IgD-negative memory B cell (primary cell): ENCODE measurements around the gene LILRB5. TPM values are rescaled to one million over a fixed set of nuclear protein-coding genes. Genes with fewer than 3 reads are reported as not detected.
A peak's percentile ranks its signal among the peaks of the same experiment; 100 is the strongest.
"Not testable (repeated sequence)": the region's sequence is repeated elsewhere in the genome, so short reads cannot be mapped to it uniquely, and the experiment has no call there.

ENCODE experiments used
- H3K27ac Mint-ChIP-seq, 3 donors: one replicate each; pipeline ENCODE4 v1.8.0; 2020 to 2022; ENCODE audit warnings: mild to moderate bottlenecking in 3 of 3, mixed read lengths in 3 of 3, moderate library complexity in 1 of 3
- H3K27me3 Mint-ChIP-seq: one replicate; pipeline ENCODE4 v1.8.0; 2021; ENCODE audit warnings: mixed read lengths
- H3K36me3 Mint-ChIP-seq: one replicate; pipeline ENCODE4 v1.8.0; 2020; ENCODE audit warnings: mild to moderate bottlenecking, mixed read lengths
- H3K4me1 Mint-ChIP-seq, 3 donors: one replicate each; pipeline ENCODE4 v1.8.0; 2020 to 2022; ENCODE audit warnings: mixed read lengths in 3 of 3, mild to moderate bottlenecking in 1 of 3
- H3K4me3 Mint-ChIP-seq, 4 donors: one replicate each; pipeline ENCODE4 v1.8.0; 2020 to 2022; ENCODE audit warnings: mild to moderate bottlenecking in 4 of 4, mixed read lengths in 4 of 4, moderate library complexity in 3 of 4
- H3K9me3 Mint-ChIP-seq, 3 donors: one replicate each; pipeline ENCODE4 v1.8.0; 2020 to 2021; ENCODE audit warnings: mixed read lengths in 3 of 3, mild to moderate bottlenecking in 1 of 3
- polyA plus RNA-seq: library from polyadenylated mRNA; unstranded; fragments of 300-500 nt; fragmentation: Illumina TruSeq; gene quantifications from one replicate; pipeline ENCODE4 v1.2.3, GENCODE V29; 2021

LILRB5 gene
- polyA plus RNA-seq, 1 donor from 2014 or later = not detected

GRCh38 chr19:54218960-54219661 lies 38.0 kb downstream of the LILRB5 start:
- no peaks in the 10 kb centered on the region for H3K36me3 Mint-ChIP-seq
- peaks cover 0 to 4% (median 3%) of the 10 kb centered on the region in 3 donors for H3K4me1 Mint-ChIP-seq
- peaks cover 0 to 1% (median 1%) of the 10 kb centered on the region in 3 donors for H3K9me3 Mint-ChIP-seq
- H3K27me3 Mint-ChIP-seq = peaks cover 13% of the 10 kb centered on the region
- H3K27ac Mint-ChIP-seq = no peak overlapping the region
- no peak overlapping the region for H3K4me3 Mint-ChIP-seq

GRCh38 chr19:54218259-54218658 lies 38.8 kb downstream of the LILRB5 start:
- no peak overlapping the region for H3K4me3 Mint-ChIP-seq
- peaks cover 0 to 2% (median 1%) of the 10 kb centered on the region in 3 donors for H3K4me1 Mint-ChIP-seq
- H3K27ac Mint-ChIP-seq = no peak overlapping the region
- H3K36me3 Mint-ChIP-seq = no peaks in the 10 kb centered on the region
- peaks cover 0 to 3% (median 1%) of the 10 kb centered on the region in 3 donors for H3K9me3 Mint-ChIP-seq
- H3K27me3 Mint-ChIP-seq = peaks cover 6% of the 10 kb centered on the region

DNA sequence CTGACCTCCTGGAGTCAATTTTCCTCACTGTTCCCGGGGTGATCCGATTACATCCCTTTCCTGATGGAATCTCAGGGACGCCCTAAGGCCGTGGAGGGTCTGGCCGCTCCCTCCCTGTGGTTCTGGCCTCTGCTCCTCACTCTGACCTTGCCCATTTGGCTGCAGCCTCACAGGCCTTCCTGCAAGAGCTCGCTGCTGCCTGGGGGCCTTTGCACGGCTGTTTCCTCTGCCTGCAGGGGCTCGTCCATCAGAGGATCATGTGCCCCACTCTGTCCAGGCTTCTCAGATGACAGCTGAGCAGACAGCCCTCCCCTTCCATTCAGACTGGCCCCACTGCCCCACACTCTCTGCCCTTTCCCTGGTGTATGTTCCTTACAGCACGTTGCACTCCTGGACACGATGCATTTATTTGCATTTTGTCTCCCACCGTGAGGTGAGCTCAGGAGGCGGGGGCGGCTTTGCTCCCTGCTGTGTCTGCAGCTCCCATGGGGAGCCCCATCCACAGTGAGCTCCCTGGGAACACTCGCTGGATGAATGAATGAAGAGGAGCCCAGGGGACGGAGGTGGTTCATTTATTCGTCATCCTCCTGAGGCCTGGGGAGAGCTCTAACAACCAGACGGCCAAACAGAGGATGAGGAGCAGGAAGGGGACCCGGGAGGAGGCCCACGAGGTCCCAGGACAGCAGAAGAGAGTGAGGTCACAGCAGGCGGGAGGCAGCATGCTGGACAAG lies 39.4 kb downstream of the LILRB5 start:
- not testable (repeated sequence) for H3K4me1 Mint-ChIP-seq, H3K27me3 Mint-ChIP-seq, H3K36me3 Mint-ChIP-seq, H3K27ac Mint-ChIP-seq, H3K4me3 Mint-ChIP-seq, H3K9me3 Mint-ChIP-seq

GRCh38 chr19:54216869-54217268 lies 40.2 kb downstream of the LILRB5 start:
- Mint-ChIP-seq H3K36me3 (peaks cover 1% of the 10 kb centered on the region), H3K27me3 (peaks cover 2% of the 10 kb centered on the region), H3K9me3 (peaks cover 0 to 3% (median 1%) of the 10 kb centered on the region in 3 donors), H3K4me1 (peaks cover 0 to 1% (median 0%) of the 10 kb centered on the region in 3 donors), H3K27ac (no peak overlapping the region), H3K4me3 (peak overlapping the region in 1 of 4 donors; percentile 54)

- not testable (repeated sequence) for H3K36me3 Mint-ChIP-seq, H3K9me3 Mint-ChIP-seq, H3K27me3 Mint-ChIP-seq, H3K4me3 Mint-ChIP-seq, H3K27ac Mint-ChIP-seq
- H3K4me1 Mint-ChIP-seq = peaks cover 5 to 12% (median 8%) of the 10 kb centered on the region in 3 donors
Observed at GRCh38 chr19:54214734-54215133, 42.3 kb downstream of the LILRB5 start.

DNA sequence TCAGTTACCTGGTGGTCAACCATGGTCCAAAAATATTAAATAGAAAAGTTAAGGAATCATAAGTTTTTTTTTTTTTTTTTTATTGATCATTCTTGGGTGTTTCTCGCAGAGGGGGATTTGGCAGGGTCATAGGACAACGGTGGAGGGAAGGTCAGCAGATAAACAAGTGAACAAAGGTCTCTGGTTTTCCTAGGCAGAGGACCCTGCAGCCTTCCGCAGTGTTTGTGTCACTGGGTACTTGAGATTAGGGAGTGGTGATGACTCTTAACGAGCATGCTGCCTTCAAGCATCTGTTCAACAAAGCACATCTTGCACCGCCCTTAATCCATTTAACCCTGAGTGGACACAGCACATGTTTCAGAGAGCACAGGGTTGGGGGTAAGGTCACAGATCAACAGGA lies 42.9 kb downstream of the LILRB5 start:
- not testable (repeated sequence) for H3K9me3 Mint-ChIP-seq
- peaks cover 5 to 12% (median 10%) of the 10 kb centered on the region in 3 donors for H3K4me1 Mint-ChIP-seq

GRCh38 chr19:54211235-54211634 lies 45.8 kb downstream of the LILRB5 start:
- Mint-ChIP-seq H3K27me3 (no peaks in the 10 kb centered on the region), H3K9me3 (peaks cover 0 to 3% (median 1%) of the 10 kb centered on the region in 3 donors), H3K4me1 (peaks cover 24 to 35% (median 25%) of the 10 kb centered on the region in 3 donors), H3K4me3 (peak overlapping the region in 2 of 4 donors; percentile 9 to 10), H3K36me3 (peaks cover 1% of the 10 kb centered on the region), H3K27ac (peak overlapping the region; percentile 7 to 79 (median 73))

More for the DNA sequence above, 42.9 kb downstream of the LILRB5 start:
- H3K27me3 Mint-ChIP-seq, H3K4me3 Mint-ChIP-seq, H3K36me3 Mint-ChIP-seq, H3K27ac Mint-ChIP-seq: not testable (repeated sequence)

GRCh38 chr19:54209811-54210494 lies 47.1 kb downstream of the LILRB5 start:
- no peaks in the 10 kb centered on the region for H3K27me3 Mint-ChIP-seq
- H3K4me3 Mint-ChIP-seq = peak overlapping the region in 1 of 4 donors; percentile 76
- peaks cover 31 to 37% (median 34%) of the 10 kb centered on the region in 3 donors for H3K4me1 Mint-ChIP-seq
- peaks cover 1% of the 10 kb centered on the region for H3K36me3 Mint-ChIP-seq
- H3K27ac Mint-ChIP-seq = peak overlapping the region; percentile 7 to 76 (median 17)
- peaks cover 0 to 3% (median 1%) of the 10 kb centered on the region in 3 donors for H3K9me3 Mint-ChIP-seq

GRCh38 chr19:54209058-54209810 lies 47.8 kb downstream of the LILRB5 start:
- peak overlapping the region in 2 of 3 donors; percentile 17 to 94 for H3K27ac Mint-ChIP-seq
- peak overlapping the region in 2 of 4 donors; percentile 76 to 82 for H3K4me3 Mint-ChIP-seq
- H3K4me1 Mint-ChIP-seq = peaks cover 38 to 43% (median 40%) of the 10 kb centered on the region in 3 donors
- H3K27me3 Mint-ChIP-seq = no peaks in the 10 kb centered on the region
- peaks cover 0 to 2% (median 1%) of the 10 kb centered on the region in 3 donors for H3K9me3 Mint-ChIP-seq
- peaks cover 8% of the 10 kb centered on the region for H3K36me3 Mint-ChIP-seq

GRCh38 chr19:54208784-54209057 lies 48.4 kb downstream of the LILRB5 start:
- H3K36me3 Mint-ChIP-seq = peaks cover 8% of the 10 kb centered on the region
- H3K27me3 Mint-ChIP-seq = no peaks in the 10 kb centered on the region
- peaks cover 38 to 47% (median 44%) of the 10 kb centered on the region in 3 donors for H3K4me1 Mint-ChIP-seq
- H3K4me3 Mint-ChIP-seq = peak overlapping the region in 3 of 4 donors; percentile 69 to 82 (median 82)
- H3K9me3 Mint-ChIP-seq = no peaks in the 10 kb centered on the region
- peak overlapping the region; percentile 83 to 94 (median 93) for H3K27ac Mint-ChIP-seq

DNA sequence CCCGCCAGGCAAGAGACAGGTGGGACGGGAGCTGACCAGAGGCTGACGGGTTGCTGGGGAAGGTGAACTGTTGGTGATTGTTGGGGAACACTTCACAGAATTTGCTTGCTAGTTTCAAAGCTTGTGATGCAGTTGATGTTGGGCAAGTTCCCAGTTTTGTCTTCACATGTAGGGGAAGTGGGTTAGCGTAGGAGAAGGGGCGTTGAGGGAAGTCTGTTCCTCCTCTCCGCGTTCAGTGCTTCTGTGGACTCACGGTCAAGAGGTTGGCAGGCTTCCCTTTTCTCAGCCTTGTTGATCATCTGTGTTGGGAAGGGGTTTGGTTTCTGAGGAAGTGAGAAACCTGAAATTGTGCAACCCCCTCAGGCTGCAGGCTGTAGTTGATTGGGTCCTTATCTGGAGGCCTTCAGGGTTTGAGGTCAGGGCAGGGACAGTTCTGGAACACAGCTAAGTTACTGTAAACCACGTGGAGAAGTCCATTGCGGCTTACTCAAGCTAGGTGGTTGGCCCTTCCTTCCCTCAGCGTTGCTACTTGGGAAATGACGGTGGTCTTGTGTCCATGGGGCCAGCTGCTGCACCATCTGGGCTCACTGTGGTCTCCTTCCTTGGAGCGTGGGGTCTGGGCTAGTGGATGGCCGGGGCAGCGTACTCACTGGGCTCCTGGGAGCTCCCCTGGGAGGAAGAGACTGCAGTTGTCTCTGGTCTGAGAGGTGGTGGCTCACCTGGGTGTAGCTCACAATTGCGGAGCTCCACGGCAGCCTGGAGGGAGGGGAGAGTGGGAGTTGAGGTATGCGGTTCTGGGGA lies 48.9 kb downstream of the LILRB5 start:
- H3K36me3 Mint-ChIP-seq = peaks cover 11% of the 10 kb centered on the region
- peak overlapping the region in 3 of 4 donors; percentile 75 to 82 (median 82) for H3K4me3 Mint-ChIP-seq
- H3K4me1 Mint-ChIP-seq = peaks cover 40 to 51% (median 49%) of the 10 kb centered on the region in 3 donors
- no peaks in the 10 kb centered on the region for H3K9me3 Mint-ChIP-seq
- H3K27me3 Mint-ChIP-seq = no peaks in the 10 kb centered on the region
- peak overlapping the region; percentile 83 to 94 (median 93) for H3K27ac Mint-ChIP-seq

DNA sequence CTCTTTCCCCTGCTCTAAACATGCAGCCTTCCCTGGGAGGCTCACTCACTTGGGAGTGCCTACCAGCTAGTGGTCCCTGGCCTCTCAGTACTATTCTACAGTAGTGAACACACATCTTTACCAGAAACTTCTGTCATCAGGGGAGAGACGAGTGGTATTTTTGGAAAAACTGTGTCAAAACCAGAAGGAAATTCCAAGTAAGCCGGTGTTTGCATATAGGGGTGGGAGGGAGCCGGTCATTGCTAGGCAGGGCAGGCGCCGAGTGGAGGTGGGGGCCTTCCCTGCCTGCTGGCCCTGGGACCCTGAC lies 49.4 kb downstream of the LILRB5 start:
- peaks cover 46 to 57% (median 54%) of the 10 kb centered on the region in 3 donors for H3K4me1 Mint-ChIP-seq
- peaks cover 16% of the 10 kb centered on the region for H3K36me3 Mint-ChIP-seq
- H3K4me3 Mint-ChIP-seq = peak overlapping the region; percentile 8 to 82 (median 66)
- H3K27me3 Mint-ChIP-seq = no peaks in the 10 kb centered on the region
- H3K9me3 Mint-ChIP-seq = no peaks in the 10 kb centered on the region
- H3K27ac Mint-ChIP-seq = peak overlapping the region; percentile 83 to 94 (median 93)

GRCh38 chr19:54207193-54207592 lies 49.9 kb downstream of the LILRB5 start:
- not testable (repeated sequence) for H3K27me3 Mint-ChIP-seq, H3K9me3 Mint-ChIP-seq
- peak overlapping the region in 2 of 3 donors; percentile 59 to 94 for H3K27ac Mint-ChIP-seq
- peak overlapping the region in 2 of 4 donors; percentile 82 for H3K4me3 Mint-ChIP-seq
- peaks cover 50 to 61% (median 58%) of the 10 kb centered on the region in 3 donors for H3K4me1 Mint-ChIP-seq
- H3K36me3 Mint-ChIP-seq = peaks cover 18% of the 10 kb centered on the region

GRCh38 chr19:54206831-54207177 lies 50.3 kb downstream of the LILRB5 start:
- Mint-ChIP-seq H3K9me3 (no peaks in the 10 kb centered on the region), H3K4me1 (peaks cover 54 to 63% (median 62%) of the 10 kb centered on the region in 3 donors), H3K27ac (peak overlapping the region in 2 of 3 donors; percentile 59 to 94), H3K36me3 (peaks cover 17% of the 10 kb centered on the region), H3K27me3 (no peaks in the 10 kb centered on the region), H3K4me3 (peak overlapping the region in 2 of 4 donors; percentile 12 to 24)
